Raji (cell line): ENCODE results near the gene GSS.

ENCODE experiments used
- POLR2A ChIP-seq: IDR thresholded peaks from 2 replicates; pipeline ENCODE4 v1.6.1; 2011; ENCODE audit warnings: low read depth, low read length, control low read depth; ENCODE audit not compliant: insufficient read depth

Gene GSS

GRCh38 chr20:34971561-34972235, 16.1 kb upstream of the GSS start:
- TF ChIP-seq POLR2A, result no peak

- TF ChIP-seq POLR2A, result no peak
These were observed 15.4 kb upstream of the GSS start for GRCh38 chr20:34970846-34971560.

- TF ChIP-seq POLR2A, result no peak
These were observed 14.7 kb upstream of the GSS start for GRCh38 chr20:34970193-34970840.

- TF ChIP-seq POLR2A, result no peak
These were observed 12.6 kb upstream of the GSS start for GRCh38 chr20:34968042-34968775.

- TF ChIP-seq POLR2A, result no peak
These were observed 11.8 kb upstream of the GSS start for GRCh38 chr20:34967421-34967820.

- TF ChIP-seq POLR2A, result no peak
These were observed 9.4 kb upstream of the GSS start for GRCh38 chr20:34965051-34965450.

GRCh38 chr20:34964486-34964885, 8.9 kb upstream of the GSS start:
- no peak for TF ChIP-seq POLR2A

- TF ChIP-seq POLR2A, result no peak
These were observed 1.3 kb upstream of the GSS start for GRCh38 chr20:34956751-34957472.

- no peak for TF ChIP-seq POLR2A
These were observed 444 bp upstream of the GSS start for GRCh38 chr20:34956041-34956458.

- TF ChIP-seq POLR2A, result no peak
These were observed 739 bp downstream of the GSS start for GRCh38 chr20:34954904-34955230.

- TF ChIP-seq POLR2A, result no peak
These were observed 1.6 kb downstream of the GSS start for GRCh38 chr20:34953960-34954359.

GRCh38 chr20:34952671-34953070, 2.9 kb downstream of the GSS start:
- no peak for TF ChIP-seq POLR2A

- TF ChIP-seq POLR2A, result no peak
These were observed 4.0 kb downstream of the GSS start for GRCh38 chr20:34951652-34952051.

GRCh38 chr20:34951252-34951651, 4.4 kb downstream of the GSS start:
- TF ChIP-seq POLR2A, result no peak

- no peak for TF ChIP-seq POLR2A
These were observed 6.5 kb downstream of the GSS start for GRCh38 chr20:34949120-34949519.
